Amygdala (tissue), 56 donors: ENCODE measurements around the gene ZMIZ1.

ENCODE experiments used
- DNase-seq, 56 donors: peaks; one replicate each; lab custom pipeline; 2025; lab: John Stamatoyannopoulos, UW

Gene ZMIZ1

GRCh38 chr10:79130255-79130654 is 61.5 kb downstream of the ZMIZ1 start:
- no peak for DNase-seq

GRCh38 chr10:79130846-79131245 is 62.1 kb downstream of the ZMIZ1 start:
- no peak for DNase-seq

GRCh38 chr10:79131836-79132631 is 63.3 kb downstream of the ZMIZ1 start:
- DNase-seq, result no peak

GRCh38 chr10:79132681-79133381 is 64.1 kb downstream of the ZMIZ1 start:
- peak in 1 of 56 donors; percentile 21 for DNase-seq

GRCh38 chr10:79133416-79133815 is 64.7 kb downstream of the ZMIZ1 start:
- DNase-seq, result no peak

- DNase-seq, result no peak
Measured at GRCh38 chr10:79135790-79136189, 67.0 kb downstream of the ZMIZ1 start.

- no peak for DNase-seq
Measured at GRCh38 chr10:79136236-79137005, 67.7 kb downstream of the ZMIZ1 start.

GRCh38 chr10:79137300-79137756 is 68.6 kb downstream of the ZMIZ1 start:
- DNase-seq, result no peak

GRCh38 chr10:79137826-79138225 is 69.1 kb downstream of the ZMIZ1 start:
- no peak for DNase-seq

- DNase-seq, result no peak
Measured at GRCh38 chr10:79138449-79139123, 69.8 kb downstream of the ZMIZ1 start.

- peak in 1 of 56 donors; percentile 23 for DNase-seq
Measured at GRCh38 chr10:79139124-79139835, 70.5 kb downstream of the ZMIZ1 start.

GRCh38 chr10:79140085-79140793 is 71.5 kb downstream of the ZMIZ1 start:
- no peak for DNase-seq

GRCh38 chr10:79140855-79141254 is 72.1 kb downstream of the ZMIZ1 start:
- no peak for DNase-seq

GRCh38 chr10:79142064-79142491 is 73.3 kb downstream of the ZMIZ1 start:
- no peak for DNase-seq

- DNase-seq, result peak in 2 of 56 donors; percentile 26 to 44
Measured at GRCh38 chr10:79142522-79143309, 74.0 kb downstream of the ZMIZ1 start.

- DNase-seq, result no peak
Measured at GRCh38 chr10:79143879-79144278, 75.1 kb downstream of the ZMIZ1 start.

- DNase-seq, result peak in 7 of 56 donors; percentile 15 to 42 (median 23)
Measured at GRCh38 chr10:79144351-79145173, 75.8 kb downstream of the ZMIZ1 start.

GRCh38 chr10:79145174-79145483 is 76.4 kb downstream of the ZMIZ1 start:
- no peak for DNase-seq
